Ascending aorta (tissue), 2 donors: ENCODE data around the gene AP3M1. TPM values are rescaled to one million over a fixed set of nuclear protein-coding genes. Genes with fewer than 3 reads are reported as not detected.

Experiments used
- DNase-seq, 2 donors: peaks; one replicate each; pipeline ENCODE4 v3.0.0-alpha.2; 2019; ENCODE audit warnings: low spot score in 2 of 2
- H3K27ac ChIP-seq, 2 donors: fragments of 200-600 bp; sonication (generic); one replicate each; pipeline ENCODE4 v1.5.1; 2016 to 2017; ENCODE audit warnings: mild to moderate bottlenecking in 1 of 2
- H3K27me3 ChIP-seq: fragments of 200-600 bp; sonication (generic); one replicate; pipeline ENCODE4 v1.5.1; 2017
- H3K36me3 ChIP-seq, 2 donors: fragments of 200-600 bp; sonication (generic); one replicate each; pipeline ENCODE4 v1.5.1; 2016
- H3K4me1 ChIP-seq, 2 donors: fragments of 200-600 bp; sonication (generic); one replicate each; pipeline ENCODE4 v1.5.1; 2016 to 2017; ENCODE audit warnings: mild to moderate bottlenecking in 1 of 2
- H3K4me3 ChIP-seq, 2 donors: fragments of 200-600 bp; sonication (generic); one replicate each; pipeline ENCODE4 v1.5.1; 2016 to 2017; ENCODE audit warnings: mild to moderate bottlenecking in 1 of 2
- H3K9me3 ChIP-seq, 2 donors: fragments of 200-600 bp; sonication (generic); one replicate each; pipeline ENCODE4 v1.5.1; 2016
- CTCF ChIP-seq, 3 experiments: fragments of 200-600 bp in 2 of 3; fragments of 450-650 bp in 1 of 3; sonication (generic) in 2 of 3; IDR thresholded peaks; one replicate each; pipeline ENCODE4 v1.5.1; 2016 to 2019; ENCODE audit warnings: antibody characterized with exemption in 3 of 3, mild to moderate bottlenecking in 1 of 3, moderate library complexity in 1 of 3
- intact Hi-C: fragments of 100-400 bp; cut with DNase I; formaldehyde crosslinking; loops from one replicate; pipeline ENCODE4 v1.15.1; 2023
- total RNA-seq: library from RNA; depleted of rRNA; stranded (reverse); fragments of >200 nt; gene quantifications from one replicate; pipeline ENCODE4 v1.1.0, GENCODE V29; 2016

Gene AP3M1
- total RNA-seq, 1 donor from 2014 or later = 11.9 TPM

DNA sequence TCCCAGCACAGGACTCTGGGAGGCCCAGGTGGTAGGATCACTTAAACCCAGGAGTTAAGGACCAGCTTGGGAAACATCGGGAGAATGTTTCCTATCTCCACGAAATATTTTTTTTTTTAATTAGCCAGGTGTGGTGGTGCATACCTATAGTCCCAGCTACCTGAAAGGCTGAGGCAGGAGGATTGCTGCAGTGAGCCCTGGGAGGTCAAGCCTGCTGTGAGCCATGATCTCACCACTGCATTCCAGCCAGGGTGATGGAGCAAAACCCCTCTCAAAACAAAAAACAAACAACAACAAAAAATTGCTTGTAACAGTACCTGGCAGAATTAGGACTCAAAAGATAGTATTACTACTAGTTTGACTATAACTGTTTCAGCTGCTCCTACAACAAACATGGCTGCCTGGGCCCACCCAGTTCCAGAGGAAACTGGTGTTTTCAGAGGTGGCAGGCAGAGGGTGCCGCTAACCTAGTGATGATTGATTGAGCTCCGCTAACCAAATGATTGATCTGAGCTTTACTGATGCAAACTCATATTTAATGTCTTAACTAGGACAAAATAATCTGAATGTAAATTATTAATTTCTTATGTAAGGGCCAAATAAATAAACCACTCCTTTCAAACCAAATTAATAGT is 57.0 kb downstream of the AP3M1 start:
- Histone ChIP-seq H3K27me3 (no peaks in the 10 kb centered on the region), H3K27ac (no peak overlapping the region), H3K4me1 (no peaks in the 10 kb centered on the region), H3K36me3 (peaks cover 91 to 95% of the 10 kb centered on the region in 2 donors), H3K4me3 (no peak overlapping the region), H3K9me3 (no peaks in the 10 kb centered on the region)
- TF ChIP-seq CTCF (IDR thresholded peaks at IDR 0.05) = no peak
- intact Hi-C loops = no loop called here
- no peak for DNase-seq

- no peak for DNase-seq
- H3K27ac ChIP-seq = no peak overlapping the region
- no peaks in the 10 kb centered on the region for H3K9me3 ChIP-seq
- TF ChIP-seq CTCF (IDR thresholded peaks at IDR 0.05) = no peak
- H3K4me3 ChIP-seq = no peak overlapping the region
- intact Hi-C loops = no loop called here
- peaks cover 80 to 84% of the 10 kb centered on the region in 2 donors for H3K36me3 ChIP-seq
- H3K27me3 ChIP-seq = no peaks in the 10 kb centered on the region
- H3K4me1 ChIP-seq = no peaks in the 10 kb centered on the region
Observed at GRCh38 chr10:74092372-74092771, 58.3 kb downstream of the AP3M1 start.

DNA sequence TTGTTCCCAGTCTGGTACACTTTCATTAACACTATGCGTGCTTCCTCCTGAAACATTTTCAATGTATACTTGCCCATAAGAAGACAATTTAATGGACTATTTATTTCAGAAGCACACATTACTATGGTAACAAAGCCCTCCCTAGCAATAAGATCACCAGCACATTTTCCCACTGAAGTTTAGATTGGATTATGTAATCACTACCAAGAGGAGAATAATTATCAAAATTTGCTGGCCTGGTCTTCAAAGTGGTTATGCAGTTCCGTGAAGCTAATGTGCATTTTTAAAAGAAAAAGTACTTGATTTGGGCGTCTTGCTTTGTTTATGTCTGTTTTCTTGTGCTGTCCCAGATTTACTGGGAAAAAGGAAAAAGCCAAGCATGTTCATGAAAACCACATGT is 61.9 kb downstream of the AP3M1 start:
- Histone ChIP-seq H3K36me3 (peaks cover 48 to 65% of the 10 kb centered on the region in 2 donors), H3K4me3 (no peak overlapping the region), H3K27me3 (no peaks in the 10 kb centered on the region), H3K9me3 (no peaks in the 10 kb centered on the region), H3K4me1 (no peaks in the 10 kb centered on the region), H3K27ac (no peak overlapping the region)
- TF ChIP-seq CTCF (IDR thresholded peaks at IDR 0.05) = no peak
- no peak for DNase-seq
- intact Hi-C loops = no loop called here

DNA sequence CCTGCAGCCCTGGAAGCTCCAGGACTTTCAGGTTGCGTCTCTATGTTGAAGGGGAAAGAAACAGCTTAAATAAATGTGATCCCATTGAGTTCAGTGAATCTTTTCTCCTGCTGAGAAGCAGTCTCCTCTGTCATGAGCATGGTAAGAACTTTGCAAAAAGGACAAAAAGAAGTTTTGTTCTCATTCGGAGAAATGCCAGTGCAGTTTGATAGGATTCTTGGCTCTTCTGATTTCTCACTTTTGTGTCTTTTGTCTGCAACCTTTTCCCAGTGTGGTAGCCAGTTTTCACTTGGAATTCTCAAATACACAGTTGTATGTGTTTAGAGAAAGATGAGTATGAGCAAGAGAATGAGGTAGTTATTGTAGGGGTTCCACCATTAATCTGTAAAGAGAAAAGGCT is 64.3 kb downstream of the AP3M1 start:
- no peak for DNase-seq
- Histone ChIP-seq H3K4me1 (peaks cover 5 to 6% of the 10 kb centered on the region in 2 donors), H3K36me3 (peaks cover 36 to 54% of the 10 kb centered on the region in 2 donors), H3K27me3 (no peaks in the 10 kb centered on the region), H3K9me3 (no peaks in the 10 kb centered on the region), H3K27ac (no peak overlapping the region), H3K4me3 (no peak overlapping the region)
- intact Hi-C loops = no loop called here
- TF ChIP-seq CTCF (IDR thresholded peaks at IDR 0.05) = no peak

DNA sequence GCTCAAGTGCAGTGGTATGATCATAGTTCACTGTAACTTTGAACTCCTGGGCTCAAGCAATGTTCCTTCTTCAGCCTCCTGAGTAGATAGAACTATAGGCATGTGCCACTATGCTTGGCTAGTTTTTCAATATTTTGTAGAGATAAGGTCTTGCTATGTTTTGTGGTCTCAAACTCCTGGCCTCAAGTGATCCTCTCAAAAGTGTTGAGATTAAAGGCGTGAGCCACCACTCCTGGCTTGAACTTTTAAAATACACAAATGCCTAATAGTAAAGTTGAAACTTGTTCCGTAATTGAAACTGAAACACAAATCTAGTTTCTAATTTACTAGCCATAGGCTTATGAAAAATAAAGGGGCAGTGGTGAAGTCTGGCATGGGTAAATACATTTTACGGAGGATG is 65.7 kb downstream of the AP3M1 start:
- H3K9me3 ChIP-seq = no peaks in the 10 kb centered on the region
- peaks cover 6 to 16% of the 10 kb centered on the region in 2 donors for H3K4me1 ChIP-seq
- H3K27ac ChIP-seq = no peak overlapping the region
- intact Hi-C loops = loop anchor here (5.0 kb wide), 1 partner anchor 143 kb away; no protein-coding TSS in a partner anchor
- DNase-seq = no peak
- H3K4me3 ChIP-seq = no peak overlapping the region
- no peaks in the 10 kb centered on the region for H3K27me3 ChIP-seq
- no peak for TF ChIP-seq CTCF (IDR thresholded peaks at IDR 0.05)
- H3K36me3 ChIP-seq = peaks cover 24 to 40% of the 10 kb centered on the region in 2 donors
